A549 treated with RU486 at 1 μM for 4 hours (cell line): ENCODE data around the gene IFT57. TPM values are rescaled to one million over a fixed set of nuclear protein-coding genes. Genes with fewer than 3 reads are reported as not detected.

Experiments used
- total RNA-seq: library from RNA; stranded (reverse); fragments of 200-300 nt; extraction: Qiagen RNA extraction; gene quantifications from 5 replicates; pipeline ENCODE4 v1.2.3, GENCODE V29; 2022; ENCODE audit warnings: low read depth

Gene IFT57
- 31.8 to 53.4 TPM (median 46.1 TPM) in 5 replicates for total RNA-seq

GRCh38 chr3:108221911-108222852 lies at the start of gene IFT57:
IFT57 (minus strand) TSS chr3:108222424; CDS start chr3:108222322, 102 bp downstream.

Other genes with a start within 250 kb of the IFT57 start
- gene CD47, start 131.4 kb downstream of the IFT57 start, total RNA-seq = 25.9 to 45.2 TPM (median 39.6 TPM) in 5 replicates
- 0.03 to 0.14 TPM (median 0.10 TPM) in 4 of 5 replicates, not detected in the other for gene HHLA2, start 74.1 kb upstream of the IFT57 start, total RNA-seq